HG03060 (cell line): ENCODE results near the gene PLTP.
A peak's percentile ranks its signal among the peaks of the same experiment; 100 is the strongest.
"Not testable (repeated sequence)": the region's sequence is repeated elsewhere in the genome, so short reads cannot be mapped to it uniquely, and the experiment has no call there.

Source experiments
- ATAC-seq: cut with Tn5 transposase; IDR thresholded peaks from one replicate; pipeline ENCODE4 v1.9.1; 2021; ENCODE audit warnings: low read depth, moderate number of reproducible peaks; ENCODE audit not compliant: unreplicated experiment

The PLTP gene

DNA sequence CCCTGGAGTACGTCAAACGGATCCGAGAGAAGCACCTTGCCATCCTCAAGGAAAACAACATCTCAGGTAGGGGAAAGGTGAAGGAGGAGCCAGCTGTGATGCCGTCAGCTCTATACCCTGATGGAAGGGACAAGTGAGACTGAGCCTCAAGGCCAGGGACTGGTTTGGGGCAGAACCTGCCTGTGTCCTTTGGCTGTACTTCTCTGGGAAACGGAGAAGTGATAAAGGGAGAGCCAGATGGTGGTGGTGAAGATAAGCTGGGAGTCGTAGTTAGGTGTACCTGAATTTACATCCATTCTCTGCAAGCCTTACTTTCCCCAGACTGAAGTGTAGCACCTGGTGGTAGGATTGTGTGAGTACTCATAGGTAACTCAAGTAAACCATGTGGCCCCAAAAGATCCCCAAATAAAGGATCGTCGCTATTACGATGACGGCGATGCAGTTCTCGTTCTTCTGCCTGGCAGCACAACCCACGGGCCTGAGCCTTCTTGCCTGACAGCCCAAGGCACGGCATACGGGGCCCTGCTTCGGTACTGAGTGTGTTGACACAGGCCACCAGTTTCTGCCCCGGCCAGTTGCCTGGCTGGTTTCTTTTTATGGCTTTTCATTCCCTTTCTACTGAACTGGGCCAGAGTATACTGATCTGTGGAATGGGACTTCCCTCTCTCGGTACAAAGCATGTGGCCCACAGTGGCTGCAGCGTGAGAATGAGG lies 33.2 kb upstream of the PLTP start:
- no peak for ATAC-seq

- ATAC-seq = no peak
These were observed 32.4 kb upstream of the PLTP start for GRCh38 chr20:45944151-45944964.

DNA sequence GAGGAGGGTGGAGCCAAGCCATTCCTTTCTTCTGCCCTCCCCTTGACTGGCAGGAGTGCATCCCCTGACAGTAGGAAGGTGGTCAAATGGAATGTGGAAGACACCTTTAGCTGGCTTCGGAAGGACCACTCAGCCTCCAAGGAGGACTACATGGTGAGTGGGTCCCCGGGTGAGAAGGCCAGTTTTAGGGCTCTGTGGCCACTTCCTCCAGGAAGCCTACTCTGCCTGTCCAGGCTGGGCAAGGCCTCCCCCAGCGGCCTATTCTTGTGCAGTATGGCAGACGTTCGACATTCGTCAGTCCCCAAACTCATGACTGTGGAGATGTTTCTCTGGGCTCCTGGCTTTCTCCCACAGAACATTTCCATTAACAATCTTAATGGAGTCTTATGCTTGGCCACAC lies 31.7 kb upstream of the PLTP start:
- no peak for ATAC-seq

DNA sequence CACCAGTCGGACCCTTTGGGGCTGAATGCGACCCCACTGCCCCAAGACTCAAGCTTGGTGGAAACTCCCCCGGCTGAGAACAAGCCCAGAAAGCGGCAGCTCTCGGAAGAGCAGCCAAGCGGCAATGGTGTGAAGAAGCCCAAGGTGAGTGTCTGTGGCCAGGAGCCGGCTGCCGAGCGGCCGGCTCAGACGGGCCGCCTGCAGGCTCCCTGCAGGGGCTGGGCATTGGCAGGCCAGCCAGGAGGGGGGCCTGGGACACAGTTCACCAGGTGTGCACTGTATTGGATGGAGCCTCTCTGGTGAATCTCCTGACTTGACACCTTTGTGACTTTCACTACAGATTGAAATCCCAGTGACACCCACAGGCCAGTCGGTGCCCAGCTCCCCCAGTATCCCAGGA lies 28.5 kb upstream of the PLTP start:
- ATAC-seq = no peak

DNA sequence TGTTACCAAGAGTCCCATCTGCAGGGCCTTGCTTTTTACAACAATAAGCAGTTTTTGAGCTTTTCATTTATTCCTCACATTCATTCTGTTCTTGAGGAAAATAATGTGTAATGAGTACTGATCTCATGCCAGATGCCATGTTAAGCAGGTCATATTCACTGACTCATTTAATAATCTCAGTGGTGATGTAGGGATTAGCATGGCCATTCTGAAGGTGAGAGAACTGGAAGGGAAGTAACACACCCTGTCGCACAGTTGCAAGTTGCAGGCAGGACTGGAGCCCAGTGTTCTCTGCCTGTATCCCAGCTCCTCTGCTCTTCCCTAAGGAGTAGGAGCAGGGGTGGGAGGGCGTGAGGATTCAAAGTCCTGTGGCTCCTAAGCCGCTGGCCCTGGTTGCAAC lies 28.1 kb upstream of the PLTP start:
- ATAC-seq = no peak

GRCh38 chr20:45938727-45939438 lies 26.9 kb upstream of the PLTP start:
- no peak for ATAC-seq

DNA sequence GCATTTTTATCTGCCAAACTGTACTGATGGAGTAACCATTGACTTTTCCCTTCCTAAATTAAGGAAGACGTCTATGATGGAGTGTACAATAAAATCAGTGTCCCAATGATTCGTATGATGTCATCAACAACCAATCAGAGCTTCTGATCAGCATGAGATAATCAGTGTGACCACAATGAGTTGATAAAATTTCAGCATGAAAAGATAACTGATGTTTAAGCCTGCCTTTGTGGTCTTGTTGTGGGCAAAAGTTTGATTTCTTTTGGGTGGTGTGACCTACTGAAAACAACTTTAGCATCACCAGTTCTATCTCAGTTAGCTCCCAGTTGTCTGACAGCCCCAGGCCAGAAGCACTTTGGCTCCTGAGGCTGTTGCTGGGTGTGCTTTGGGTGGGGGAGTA lies 25.8 kb upstream of the PLTP start:
- ATAC-seq = no peak

GRCh38 chr20:45935416-45936046 lies 23.6 kb upstream of the PLTP start:
- ATAC-seq = no peak

DNA sequence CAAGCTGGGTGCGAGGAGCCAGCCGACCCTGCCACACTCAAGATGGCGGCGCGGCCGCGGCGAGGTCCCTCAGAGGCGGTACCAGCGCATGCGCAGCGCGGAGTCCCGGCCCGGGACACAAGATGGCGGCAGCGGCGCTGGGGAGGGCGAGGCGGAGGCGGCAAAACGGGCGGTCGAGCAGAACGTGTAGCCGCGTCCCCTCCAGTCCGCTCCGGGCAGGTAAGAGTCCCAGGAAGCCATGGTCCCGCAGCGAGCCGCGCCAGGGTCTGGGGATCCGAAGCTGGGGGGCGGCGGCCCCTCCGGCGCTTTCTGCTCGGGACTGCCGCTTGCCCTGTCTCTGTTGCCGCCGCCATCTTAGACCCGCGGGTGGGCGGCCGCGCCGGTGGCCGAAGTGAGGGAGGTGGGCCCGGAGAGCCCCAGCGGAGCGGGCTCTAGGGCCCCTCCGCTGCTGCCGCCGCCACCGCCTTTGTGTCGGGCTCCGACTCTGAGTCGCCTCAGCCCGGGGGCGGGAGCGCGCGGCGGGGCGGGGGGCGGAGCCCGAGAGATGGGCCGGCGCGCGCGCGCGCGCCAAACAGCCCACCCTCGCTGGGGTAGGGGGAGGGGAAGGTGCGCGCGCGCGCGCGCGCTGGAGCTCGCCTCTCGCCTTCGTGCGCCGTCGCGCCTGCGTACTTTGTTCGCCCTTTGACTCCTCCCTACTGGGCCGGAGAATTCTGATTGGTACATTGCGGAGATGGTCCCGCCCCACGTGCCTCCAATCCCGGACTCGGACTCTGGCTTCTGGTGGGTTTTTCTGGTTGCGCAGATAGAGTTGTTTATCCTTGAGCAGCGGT lies 22.8 kb upstream of the PLTP start, which contains the start of gene PCIF1:
PCIF1 (plus strand) TSS at position 98 of the 830 bp plus-strand sequence. CDS start 4,317 bp downstream, outside the sequence.
- peak; percentile 74 for ATAC-seq

- ATAC-seq = no peak
These were observed 22.2 kb upstream of the PLTP start for GRCh38 chr20:45934046-45934585.

DNA sequence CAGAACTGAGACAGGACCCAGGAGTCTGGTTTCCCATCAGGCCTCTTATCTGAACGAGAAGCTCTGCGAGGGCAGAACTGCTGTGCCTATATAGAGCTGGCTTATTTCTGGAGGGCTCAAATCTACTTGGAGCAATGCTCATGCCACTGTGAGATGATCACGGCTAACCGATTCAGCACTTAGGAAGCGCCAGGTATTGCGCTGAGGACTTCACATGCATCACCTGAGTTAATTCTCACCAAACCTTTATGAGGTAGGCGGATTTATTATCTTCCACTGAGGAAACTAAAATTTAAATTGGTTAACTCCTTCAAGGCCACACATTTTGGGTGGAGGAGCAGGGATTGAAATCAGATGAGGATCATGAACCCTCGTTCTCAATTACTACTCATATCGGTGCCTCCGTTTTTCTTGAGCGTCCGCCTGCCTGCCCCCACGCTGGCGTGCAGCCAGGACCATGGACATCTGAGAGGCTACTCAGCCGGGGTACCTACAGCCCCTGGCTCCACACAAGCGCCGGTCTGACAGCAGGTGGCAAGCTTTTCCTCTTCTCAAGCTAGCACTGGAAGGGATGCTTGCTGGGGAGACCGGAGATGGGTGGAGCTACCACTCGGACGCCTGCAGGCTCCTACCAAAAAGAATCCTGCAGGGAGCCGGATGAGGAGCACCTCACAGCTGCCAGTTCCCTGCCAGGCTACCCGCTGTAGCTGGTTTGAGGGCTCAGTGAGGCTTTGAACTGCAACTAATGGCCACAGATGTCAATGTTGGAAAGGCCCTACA lies 21.5 kb upstream of the PLTP start:
- no peak for ATAC-seq

DNA sequence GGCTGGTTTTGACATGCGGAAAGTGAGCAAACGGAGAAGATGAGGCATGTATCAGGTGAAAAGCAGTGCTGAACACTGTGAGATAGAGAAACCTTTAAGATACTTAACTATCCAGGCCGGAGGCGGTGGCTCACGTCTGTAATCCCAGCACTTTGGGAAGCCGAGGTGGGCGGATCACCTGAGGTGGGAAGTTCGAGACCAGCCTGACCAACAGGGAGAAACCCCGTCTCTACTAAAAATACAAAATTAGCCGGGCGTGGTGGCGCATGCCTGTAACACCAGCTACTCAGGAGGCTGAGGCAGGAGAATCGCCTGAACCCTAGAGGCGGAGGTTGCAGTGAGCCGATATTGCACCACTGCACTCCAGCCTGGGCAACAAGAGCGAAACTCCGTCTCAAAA lies 19.7 kb upstream of the PLTP start:
- ATAC-seq = not testable (repeated sequence)

- no peak for ATAC-seq
These were observed 15.3 kb upstream of the PLTP start for GRCh38 chr20:45927071-45927878.

DNA sequence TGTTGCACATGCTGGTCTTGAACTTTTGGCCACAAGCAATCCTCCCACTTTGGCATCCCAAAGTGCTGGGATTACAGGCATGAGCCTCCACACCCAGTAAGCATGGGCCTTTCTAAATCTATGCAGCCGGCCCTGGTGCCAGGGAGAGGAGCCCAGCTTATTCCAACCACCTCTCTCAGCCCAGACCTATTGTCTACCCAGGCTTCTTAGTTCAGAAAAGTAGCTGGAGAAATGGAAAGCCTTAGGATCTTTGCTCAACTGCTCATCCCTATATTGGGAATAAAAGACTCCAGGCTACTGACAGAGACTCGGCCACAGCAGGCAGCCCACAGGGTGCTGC lies 14.7 kb upstream of the PLTP start:
- ATAC-seq = no peak

GRCh38 chr20:45925821-45926506 lies 14.0 kb upstream of the PLTP start:
- no peak for ATAC-seq

GRCh38 chr20:45924391-45925261 lies 12.7 kb upstream of the PLTP start:
- no peak for ATAC-seq
